Right hindlimb (tissue), 1 donor: ENCODE data around the gene KIAA1755.

Source experiments
- DNase-seq: peaks from one replicate; pipeline ENCODE4 v3.0.0-alpha.2; 2018

KIAA1755 gene

GRCh38 chr20:38231531-38232121 is 28.9 kb downstream of the KIAA1755 start:
- peak; percentile 64 for DNase-seq

- DNase-seq: no peak
Measured at GRCh38 chr20:38230957-38231526, 29.5 kb downstream of the KIAA1755 start.

GRCh38 chr20:38230253-38230551 is 30.3 kb downstream of the KIAA1755 start:
- DNase-seq: no peak

DNA sequence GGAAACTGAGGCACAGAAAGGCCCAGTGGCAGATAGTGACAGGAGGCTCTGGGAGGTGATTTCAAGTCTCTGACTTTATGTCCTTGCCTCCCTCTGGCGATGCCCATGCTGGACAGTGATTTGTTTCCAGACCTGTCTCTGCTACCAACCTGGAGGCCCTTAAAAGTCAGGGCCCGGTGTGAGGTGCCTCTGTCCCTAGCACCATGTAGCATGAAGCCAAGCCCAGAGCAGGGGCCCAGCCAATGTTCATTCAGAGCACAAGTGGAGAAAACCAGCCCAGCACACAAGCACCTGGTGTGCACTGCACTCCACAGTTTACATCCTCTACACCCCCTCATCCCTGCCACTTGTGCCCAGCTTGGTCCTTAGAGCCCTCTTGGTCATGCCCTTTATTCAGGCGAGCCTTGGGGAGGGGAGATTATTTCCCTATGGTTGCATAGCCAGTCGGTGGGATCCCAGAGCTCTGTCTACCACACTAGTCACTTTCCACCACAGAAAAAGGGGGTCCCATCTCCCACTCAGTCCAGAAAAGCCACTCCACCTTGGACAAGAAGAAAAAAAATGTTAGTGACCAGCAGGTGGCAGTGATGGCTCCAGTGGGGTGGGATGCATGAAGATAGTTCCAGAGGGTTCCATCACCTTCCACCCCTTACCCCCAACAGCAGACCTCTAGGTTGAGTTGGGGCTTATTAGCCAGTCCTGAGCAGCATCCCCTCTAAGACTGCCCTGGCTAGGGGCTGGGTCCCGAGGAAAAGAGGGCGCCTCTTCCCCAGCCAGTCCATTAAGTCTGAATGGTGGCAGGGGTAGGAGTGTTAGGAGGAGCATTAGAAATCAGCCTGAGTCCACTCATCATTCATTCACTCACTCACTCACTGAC is 30.9 kb downstream of the KIAA1755 start:
- DNase-seq: no peak

DNA sequence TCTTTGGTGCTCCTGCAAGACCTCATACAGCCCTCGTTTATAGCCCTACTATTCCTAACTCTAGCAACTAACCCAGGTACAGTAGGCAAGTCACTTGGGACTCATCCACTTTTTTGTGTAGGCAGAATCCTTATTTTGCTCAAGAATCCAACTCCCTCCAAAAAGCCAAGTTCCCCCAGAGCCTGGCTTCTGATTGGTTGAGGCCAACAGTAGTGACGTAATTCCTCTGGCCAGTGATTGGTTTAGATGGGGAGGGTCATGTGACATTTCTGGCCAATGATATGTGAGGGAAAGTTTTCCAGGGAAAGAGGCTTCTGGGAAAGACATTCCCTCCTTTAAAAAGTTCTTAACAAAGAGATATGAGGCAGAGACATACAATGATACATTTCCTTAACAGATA is 32.1 kb downstream of the KIAA1755 start:
- no peak for DNase-seq

DNA sequence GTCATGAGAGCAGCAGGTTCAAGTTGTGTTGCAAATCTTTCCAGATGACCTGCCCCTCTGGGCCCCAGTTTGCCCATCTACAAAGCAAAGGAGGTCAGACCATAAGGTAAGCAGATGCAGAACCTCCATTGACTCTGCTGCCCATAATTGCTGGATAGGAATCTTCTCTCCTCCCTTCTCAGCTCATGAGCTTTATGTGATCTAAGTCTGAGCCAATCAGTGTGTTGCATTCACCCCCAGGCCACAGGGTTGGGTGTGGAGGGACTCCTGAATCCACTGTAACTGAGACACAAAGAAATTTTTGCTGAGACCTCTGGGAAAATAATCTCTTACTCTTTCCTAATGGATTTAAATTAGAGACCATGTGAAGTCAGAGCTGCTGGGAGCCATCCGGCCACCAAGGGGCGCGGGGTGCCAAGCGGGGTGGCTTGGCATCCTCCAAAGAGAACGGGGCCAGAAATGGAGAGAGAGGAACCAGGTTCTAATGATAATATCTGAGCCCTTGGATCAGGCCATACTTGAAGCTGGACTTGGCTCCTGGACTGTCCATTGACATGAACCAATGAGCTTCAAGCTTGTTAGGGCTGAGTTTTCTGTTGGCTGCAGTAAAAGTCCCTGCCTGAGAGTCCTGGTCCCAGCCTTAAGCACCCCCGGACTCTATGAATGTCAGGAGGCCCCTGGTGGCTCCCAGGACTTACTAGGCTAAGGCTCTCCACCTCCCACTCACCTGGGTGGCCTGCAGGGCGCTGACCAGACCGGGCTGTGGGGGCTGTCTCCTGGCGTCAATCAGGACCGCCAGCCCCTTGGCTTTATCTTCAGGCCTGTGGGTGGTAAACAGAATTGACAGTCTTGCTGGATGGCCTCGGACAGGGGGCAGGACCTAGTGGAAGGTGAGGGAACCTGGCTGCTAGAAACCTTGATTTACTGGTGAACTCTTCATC is 32.8 kb downstream of the KIAA1755 start:
- DNase-seq: no peak

DNA sequence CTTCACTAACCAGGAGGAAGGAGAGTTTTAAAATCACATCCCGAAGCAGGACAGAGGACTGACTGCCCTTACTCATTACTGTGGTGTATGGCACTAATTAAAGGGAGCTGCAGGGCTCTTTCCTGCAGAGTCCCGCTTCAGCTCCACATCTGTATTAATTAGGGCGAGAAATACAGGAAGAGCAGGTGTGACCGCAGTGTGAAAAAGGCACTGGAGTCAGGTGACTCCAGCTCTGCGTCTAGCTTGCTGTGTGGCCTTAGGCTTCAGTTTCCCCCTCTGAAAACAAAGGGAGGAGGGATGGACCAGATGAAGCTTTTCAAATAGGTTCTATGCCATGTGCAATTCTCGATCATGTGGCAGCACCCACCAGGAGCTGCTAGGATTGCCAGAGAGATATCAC is 34.0 kb downstream of the KIAA1755 start:
- no peak for DNase-seq

- DNase-seq: no peak
Measured at GRCh38 chr20:38225900-38226263, 34.7 kb downstream of the KIAA1755 start.

DNA sequence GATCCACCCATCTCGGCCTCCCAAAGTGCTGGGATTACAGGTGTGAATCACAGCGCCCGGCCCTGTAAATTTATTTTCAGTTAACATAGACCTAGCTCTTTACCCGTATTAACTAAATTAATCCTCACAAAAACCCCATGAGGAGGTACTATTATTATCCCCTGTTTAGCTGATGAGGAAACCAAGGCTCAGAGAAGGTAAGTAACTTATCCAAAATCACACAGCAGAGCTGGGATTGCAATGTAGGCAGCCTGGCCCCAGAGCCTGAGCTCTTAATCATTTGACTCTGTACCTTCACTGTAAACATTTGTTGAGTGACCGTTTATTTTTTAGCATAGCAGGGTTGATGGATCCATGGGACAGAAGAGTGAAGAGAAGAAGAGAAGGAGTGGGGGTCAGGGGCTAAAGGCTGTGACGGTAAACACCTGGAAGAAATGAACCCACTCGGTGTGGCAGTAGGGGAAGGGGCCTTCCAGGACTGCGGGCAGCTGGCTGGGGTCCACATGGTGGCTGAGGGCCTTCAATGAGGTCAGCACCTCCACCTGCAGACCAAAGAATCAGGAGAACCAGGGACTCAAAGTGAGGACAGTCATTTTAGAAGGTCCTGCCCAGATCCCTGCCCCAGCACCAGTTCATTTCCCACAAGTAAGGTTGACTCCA is 35.2 kb downstream of the KIAA1755 start:
- DNase-seq: no peak

DNA sequence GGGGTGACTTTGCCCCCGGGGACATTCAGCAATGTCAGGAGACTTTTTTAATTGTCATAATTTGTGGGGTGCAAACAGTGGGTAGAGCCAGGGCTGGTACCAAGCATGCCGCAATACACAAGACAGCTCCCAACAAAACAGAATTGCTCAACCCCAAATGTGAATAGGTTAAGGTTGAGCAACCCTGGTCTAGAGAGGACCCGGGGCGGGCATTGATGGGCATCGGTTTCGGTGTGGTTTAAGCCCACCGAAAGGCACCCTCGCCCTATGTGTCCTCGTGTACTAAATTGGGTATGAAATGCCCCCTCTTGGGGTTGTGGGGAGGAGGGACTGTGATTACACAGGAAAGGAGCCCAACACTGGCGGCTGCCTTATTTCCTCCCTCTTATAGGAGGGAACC is 36.0 kb downstream of the KIAA1755 start:
- no peak for DNase-seq

DNA sequence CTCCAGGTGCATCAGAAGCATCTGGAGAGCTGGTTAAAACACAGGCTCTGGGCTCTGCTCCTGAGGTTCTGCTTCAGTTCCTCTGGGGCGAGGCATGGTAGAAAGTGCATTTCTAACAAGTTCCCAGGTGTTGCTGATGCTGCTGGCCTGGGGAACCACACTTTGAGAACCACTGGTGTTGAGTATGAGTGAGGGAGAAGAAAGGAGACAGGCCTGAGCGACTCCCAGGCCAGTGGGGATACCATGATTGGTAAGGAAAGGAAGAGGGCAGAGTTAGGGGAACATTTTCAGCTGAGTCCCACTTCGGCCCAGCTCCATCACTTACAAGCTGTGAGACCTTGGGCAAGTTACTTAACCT is 36.8 kb downstream of the KIAA1755 start:
- DNase-seq: no peak

DNA sequence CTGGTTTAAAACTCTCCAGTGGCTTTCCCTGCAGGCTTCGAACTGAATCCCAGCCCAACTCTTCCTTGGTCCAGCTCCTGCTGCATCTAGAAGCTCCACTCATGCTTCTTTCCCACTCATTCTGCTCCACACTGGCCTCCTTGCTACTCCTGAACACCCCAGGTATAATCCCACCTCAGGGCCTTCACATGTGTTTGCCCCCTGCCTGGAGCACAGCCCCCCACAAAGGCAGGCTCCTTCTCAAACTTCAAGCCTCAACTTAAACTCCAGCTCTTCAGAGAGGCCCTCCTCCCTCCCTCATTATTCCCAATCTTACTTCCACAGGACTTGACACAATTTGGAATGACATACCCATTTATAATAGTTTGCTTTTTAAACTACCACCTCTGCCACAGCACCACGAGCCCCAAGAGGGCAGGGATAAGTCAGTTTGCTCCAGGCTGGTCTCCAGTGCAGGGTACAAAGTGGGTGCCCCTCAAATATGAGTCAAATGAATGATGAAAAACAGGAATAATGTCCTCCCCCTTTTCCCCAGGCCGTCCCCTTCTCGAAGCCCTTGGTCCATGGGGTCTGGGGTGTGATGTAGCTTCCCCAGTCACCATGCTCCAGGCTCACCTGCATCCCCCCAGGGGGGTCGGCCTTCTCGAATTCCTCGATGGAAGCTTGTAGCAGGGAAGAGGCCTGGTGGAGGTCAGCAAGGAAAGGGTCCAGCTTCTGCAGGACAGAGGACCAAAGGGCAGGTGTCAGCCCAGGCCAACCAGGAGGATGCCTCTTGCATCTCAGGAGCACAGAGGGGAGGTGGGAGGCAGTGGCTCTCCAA is 37.4 kb downstream of the KIAA1755 start:
- DNase-seq: no peak

DNA sequence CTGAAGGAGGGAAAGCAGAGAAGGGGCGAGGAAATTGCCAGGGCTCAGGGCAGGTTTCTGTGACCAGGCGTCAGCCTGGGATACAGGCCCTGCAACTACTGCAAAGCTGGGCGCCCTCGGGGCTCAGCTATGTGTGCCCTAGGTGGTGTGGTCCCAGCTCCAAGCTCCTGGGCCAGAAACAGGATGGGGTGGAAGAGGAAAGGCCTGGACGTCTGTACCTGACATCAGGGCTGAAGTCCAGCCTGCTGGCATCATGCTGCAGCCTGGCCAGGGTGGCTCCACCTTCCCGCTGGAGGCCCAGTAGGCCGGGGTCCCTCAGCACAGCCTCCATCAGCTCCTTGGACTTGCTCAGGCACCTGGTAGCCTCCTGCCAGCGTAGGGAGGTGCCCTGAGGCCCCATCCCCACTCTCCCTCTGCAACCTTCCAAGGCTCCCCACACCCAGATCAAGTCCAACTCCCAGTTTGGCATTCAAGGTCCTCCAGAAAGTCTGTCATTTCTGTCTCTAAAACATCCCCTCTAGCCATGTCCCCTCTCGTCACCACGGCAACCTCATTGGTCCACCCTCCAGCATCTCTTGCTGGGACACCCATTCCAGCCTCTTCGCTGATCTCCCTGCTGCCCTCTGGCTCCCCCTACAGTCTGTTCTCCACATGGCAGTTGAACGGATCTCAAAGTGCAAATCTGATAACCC is 38.2 kb downstream of the KIAA1755 start:
- peak; percentile 59 for DNase-seq

- peak; percentile 81 for DNase-seq
Measured at GRCh38 chr20:38221119-38221589, 39.4 kb downstream of the KIAA1755 start.

DNA sequence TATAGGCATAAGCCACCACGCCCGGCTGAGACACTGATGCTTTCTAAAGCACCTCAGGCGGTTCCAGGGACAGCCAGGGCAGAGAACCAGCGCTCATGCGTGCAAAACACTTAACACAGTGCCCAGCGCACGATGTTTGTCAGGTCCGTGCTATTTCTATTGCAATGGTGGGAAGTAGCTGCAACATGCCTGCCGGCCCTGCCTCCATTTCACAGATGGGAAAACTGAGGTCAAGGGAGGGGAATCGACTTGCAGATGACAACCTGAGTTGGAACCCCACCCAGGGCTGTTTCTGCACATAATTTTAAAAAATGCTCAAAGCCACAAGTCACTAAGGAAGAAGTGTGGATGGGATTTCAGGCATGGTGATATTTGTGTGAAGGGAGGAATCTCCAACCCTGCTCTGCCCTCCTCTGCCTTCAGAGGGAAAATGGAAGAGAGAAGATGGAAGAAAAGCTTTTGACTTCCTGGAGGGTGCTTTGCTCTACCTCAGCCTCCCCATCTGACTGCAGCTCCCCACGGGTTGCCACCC is 39.9 kb downstream of the KIAA1755 start:
- DNase-seq: no peak

DNA sequence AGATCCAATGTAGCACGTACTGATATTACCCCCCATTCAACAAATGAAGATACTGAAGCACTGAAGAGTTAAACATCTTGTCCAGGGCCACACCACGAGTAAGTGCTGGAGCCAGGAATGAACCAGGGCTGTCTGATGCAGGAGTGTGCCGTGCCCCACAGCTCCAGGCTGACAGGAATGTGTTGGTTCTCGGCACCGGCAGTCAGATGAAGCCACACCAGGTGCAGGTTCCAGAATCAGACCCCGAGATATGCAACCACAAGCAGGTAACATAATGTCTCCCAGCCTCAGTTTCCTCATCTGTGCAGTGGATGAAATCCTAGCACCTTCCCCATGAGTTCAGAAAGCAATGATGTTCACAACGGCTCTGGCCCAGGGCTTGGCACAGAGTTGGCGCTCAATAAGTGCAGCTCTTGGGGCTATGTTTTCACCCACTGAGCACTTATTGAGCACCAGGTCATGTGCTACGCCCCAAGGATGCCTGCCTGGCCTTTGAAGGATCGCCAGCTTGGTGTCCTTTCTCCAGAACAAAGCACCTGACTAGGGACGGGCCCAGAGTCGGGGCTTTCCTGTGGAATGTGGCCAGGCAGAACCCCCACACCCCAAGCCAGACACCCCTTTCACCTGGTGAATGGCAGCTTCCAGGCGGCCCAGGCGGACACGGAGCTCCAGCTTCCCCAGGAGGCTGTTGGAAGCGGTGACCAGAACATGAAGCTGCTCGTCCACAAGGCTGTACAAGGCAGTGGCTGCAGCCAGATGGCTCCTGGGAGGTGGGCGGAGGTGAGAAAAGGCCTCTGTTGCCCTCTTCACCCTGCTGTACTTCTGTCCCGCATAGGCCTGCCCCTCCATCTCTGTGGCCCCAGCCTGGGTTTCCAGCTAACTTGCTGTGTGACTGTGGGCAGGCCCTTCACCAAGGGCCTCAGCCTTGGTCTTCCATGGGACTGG is 41.3 kb downstream of the KIAA1755 start:
- no peak for DNase-seq

- DNase-seq: no peak
Measured at GRCh38 chr20:38218566-38218885, 42.0 kb downstream of the KIAA1755 start.

GRCh38 chr20:38217791-38218565 is 42.6 kb downstream of the KIAA1755 start:
- DNase-seq: no peak
